Small intestine (tissue), 7 donors: ENCODE data around the gene PNP. TPM values are rescaled to one million over a fixed set of nuclear protein-coding genes. Genes with fewer than 3 reads are reported as not detected.

Experiments used
- DNase-seq, 2 donors: peaks; one replicate each; pipeline versions ENCODE4 v3.0.0 to v3.0.0-alpha.2; 2013
- FAIRE-seq: peaks from 2 replicates; lab custom pipeline; 2012; peaks lifted over from hg19 to GRCh38; lab: Jason Lieb, UNC
- H3K27ac ChIP-seq, 3 donors: one replicate each; pipeline ENCODE4 v1.5.1; 2013; ENCODE audit warnings: low read length in 2 of 3, mild to moderate bottlenecking in 2 of 3, control low read depth in 1 of 3, inconsistent platforms in 1 of 3, low read depth in 1 of 3, moderate library complexity in 1 of 3
- H3K27me3 ChIP-seq, 3 donors: one replicate each; pipeline ENCODE4 v1.6.1; 2013; ENCODE audit warnings: low read length in 3 of 3, inconsistent platforms in 1 of 3; ENCODE audit not compliant: control insufficient read depth in 3 of 3, insufficient read depth in 3 of 3
- H3K36me3 ChIP-seq, 3 donors: one replicate each; pipeline ENCODE4 v1.6.1; 2013; ENCODE audit warnings: low read length in 3 of 3, inconsistent platforms in 1 of 3, low read depth in 1 of 3, mild to moderate bottlenecking in 1 of 3, moderate library complexity in 1 of 3; ENCODE audit not compliant: control insufficient read depth in 3 of 3, insufficient read depth in 2 of 3
- H3K4me1 ChIP-seq, 3 donors: one replicate each; pipeline ENCODE4 v1.6.1; 2013; ENCODE audit warnings: low read length in 2 of 3, inconsistent platforms in 1 of 3, low read depth in 1 of 3, mild to moderate bottlenecking in 1 of 3, moderate library complexity in 1 of 3; ENCODE audit not compliant: control insufficient read depth in 3 of 3, insufficient read depth in 2 of 3
- H3K4me3 ChIP-seq, 3 donors: one replicate each; pipeline ENCODE4 v1.5.1; 2013; ENCODE audit warnings: low read length in 3 of 3, control low read depth in 1 of 3, inconsistent platforms in 1 of 3, low read depth in 1 of 3, mild to moderate bottlenecking in 1 of 3, moderate library complexity in 1 of 3
- H3K9me3 ChIP-seq, 2 donors: one replicate each; pipeline ENCODE4 v1.6.1; 2013; ENCODE audit warnings: low read depth in 1 of 2, low read length in 1 of 2; ENCODE audit not compliant: control insufficient read depth in 2 of 2, insufficient read depth in 1 of 2
- WGBS, 3 donors: extraction: QIAGEN DNeasy Blood & Tissue Kit; methylation state at CpG; one replicate each; pipeline ENCODE4 v1.1.7; 2013; 5-methylcytosine and 5-hydroxymethylcytosine counted together
- polyA plus RNA-seq, 4 donors: library from polyadenylated mRNA; stranded (reverse) in 3 of 4; unstranded in 1 of 4; fragments of 200-250 nt in 3 of 4; fragments of 120-200 nt in 1 of 4; gene quantifications; one replicate each; pipeline versions ENCODE4 v1.2.1 to v1.2.3, GENCODE V29; 2013
- donor health status: healthy with polysubstance abuse.
- donor health status: control.
- donor health status: control.
- donor health status: Bipolar disorder and iron deficiency.
- donor health status: healthy.

Gene PNP
- polyA plus RNA-seq, 4 donors, result 168 to 353 (median 202) TPM

DNA sequence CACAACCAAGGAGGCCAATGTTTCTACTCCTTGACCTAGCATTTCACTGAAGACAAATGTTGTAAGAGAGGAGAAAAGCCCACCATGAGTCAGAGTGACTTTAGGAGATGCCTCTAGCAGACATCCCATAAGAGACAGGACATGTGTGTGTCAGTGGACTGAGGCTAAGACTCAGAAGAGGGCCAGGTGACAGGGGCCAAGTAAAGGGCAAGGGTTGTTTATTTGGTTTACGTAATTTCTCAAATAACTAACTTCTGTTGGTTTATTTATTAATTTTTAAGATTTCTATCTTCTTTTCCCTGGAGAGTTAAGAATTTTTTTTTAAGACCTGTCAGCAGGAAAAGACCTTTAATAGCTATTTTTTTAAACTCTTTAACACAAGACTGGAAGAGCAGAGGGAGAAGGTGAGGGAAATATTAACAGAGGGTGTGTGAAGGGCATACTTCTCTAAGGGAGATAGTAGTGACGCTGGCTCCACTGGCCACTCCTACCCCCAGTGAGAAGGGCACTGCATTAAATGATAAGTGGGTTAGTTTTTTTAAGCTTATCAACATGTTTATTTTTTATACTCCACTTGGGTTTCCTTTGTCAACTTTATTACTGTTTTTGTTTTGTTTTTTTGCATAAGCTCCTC, 3.4 kb downstream of the PNP start:
- no peaks in the 10 kb centered on the region for H3K27me3 ChIP-seq
- no peaks in the 10 kb centered on the region for H3K9me3 ChIP-seq
- peak overlapping the region in 2 of 3 donors; percentile 88 to 98 for H3K4me3 ChIP-seq
- 27 to 72% (median 47%) methylated on average over 2 of the region's 2 CpGs for WGBS, 3 donors
- H3K36me3 ChIP-seq, result peaks cover 16 to 44% (median 27%) of the 10 kb centered on the region in 3 donors
- H3K4me1 ChIP-seq, result peaks cover 7 to 30% (median 16%) of the 10 kb centered on the region in 3 donors
- H3K27ac ChIP-seq, result peak overlapping the region in 2 of 3 donors; percentile 47 to 98
- DNase-seq, result peak; percentile 50 to 78
- FAIRE-seq, result no peak

- Histone ChIP-seq H3K36me3 (peaks cover 20 to 51% (median 27%) of the 10 kb centered on the region in 3 donors), H3K27ac (peak overlapping the region in 1 of 3 donors; percentile 62), H3K9me3 (no peaks in the 10 kb centered on the region), H3K27me3 (no peaks in the 10 kb centered on the region), H3K4me3 (no peak overlapping the region), H3K4me1 (peaks cover 5 to 25% (median 6%) of the 10 kb centered on the region in 3 donors)
- WGBS, 3 donors, result 79 to 83% (median 82%) methylated on average over 5 of the region's 5 CpGs
- DNase-seq, result no peak
- FAIRE-seq, result no peak
Measured at GRCh38 chr14:20476776-20477175, 7.6 kb downstream of the PNP start.

GRCh38 chr14:20477211-20477876, 8.1 kb downstream of the PNP start:
- no peak for FAIRE-seq
- Histone ChIP-seq H3K27me3 (no peaks in the 10 kb centered on the region), H3K4me3 (no peak overlapping the region), H3K27ac (peak overlapping the region in 2 of 3 donors; percentile 50 to 62), H3K4me1 (peaks cover 2 to 19% (median 2%) of the 10 kb centered on the region in 3 donors), H3K36me3 (peaks cover 20 to 49% (median 27%) of the 10 kb centered on the region in 3 donors), H3K9me3 (no peaks in the 10 kb centered on the region)
- WGBS, 3 donors, result 18 to 36% (median 24%) methylated on average over 1 of the region's 1 CpG
- DNase-seq, result no peak

DNA sequence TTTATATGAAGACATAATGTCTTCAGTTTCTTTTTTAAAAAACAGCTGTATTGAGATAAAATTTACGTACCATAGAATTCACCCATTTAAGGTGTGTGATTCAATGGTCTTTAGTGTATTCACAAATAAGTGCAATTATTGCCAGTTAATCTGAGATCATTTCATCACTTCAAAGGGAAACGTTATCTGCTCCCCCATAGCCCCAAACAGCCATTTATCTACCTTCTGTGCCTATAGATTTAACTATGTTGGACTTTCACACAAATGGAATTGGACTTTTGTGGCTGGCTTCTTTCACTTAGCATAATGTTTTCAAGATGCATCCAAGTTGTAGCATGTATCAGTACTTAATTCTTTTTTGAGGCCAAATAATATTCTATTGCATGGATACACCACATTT, 9.7 kb downstream of the PNP start:
- Histone ChIP-seq H3K9me3 (no peaks in the 10 kb centered on the region), H3K4me3 (no peak overlapping the region), H3K27me3 (no peaks in the 10 kb centered on the region), H3K36me3 (peaks cover 16 to 42% (median 25%) of the 10 kb centered on the region in 3 donors), H3K27ac (no peak overlapping the region), H3K4me1 (peaks cover 2 to 8% (median 4%) of the 10 kb centered on the region in 3 donors)
- 75 to 85% (median 82%) methylated on average over 2 of the region's 2 CpGs for WGBS, 3 donors
- no peak for DNase-seq
- FAIRE-seq, result no peak

- FAIRE-seq (no peak), DNase-seq (no peak)
- 85 to 91% (median 89%) methylated on average over 5 of the region's 5 CpGs for WGBS, 3 donors
- peaks cover 0 to 6% (median 3%) of the 10 kb centered on the region in 3 donors for H3K4me1 ChIP-seq
- H3K36me3 ChIP-seq, result peaks cover 2 to 10% (median 4%) of the 10 kb centered on the region in 3 donors
- no peak overlapping the region for H3K4me3 ChIP-seq
- H3K27me3 ChIP-seq, result no peaks in the 10 kb centered on the region
- no peaks in the 10 kb centered on the region for H3K9me3 ChIP-seq
- no peak overlapping the region for H3K27ac ChIP-seq
Measured at GRCh38 chr14:20482382-20482781, 13.2 kb downstream of the PNP start.

DNA sequence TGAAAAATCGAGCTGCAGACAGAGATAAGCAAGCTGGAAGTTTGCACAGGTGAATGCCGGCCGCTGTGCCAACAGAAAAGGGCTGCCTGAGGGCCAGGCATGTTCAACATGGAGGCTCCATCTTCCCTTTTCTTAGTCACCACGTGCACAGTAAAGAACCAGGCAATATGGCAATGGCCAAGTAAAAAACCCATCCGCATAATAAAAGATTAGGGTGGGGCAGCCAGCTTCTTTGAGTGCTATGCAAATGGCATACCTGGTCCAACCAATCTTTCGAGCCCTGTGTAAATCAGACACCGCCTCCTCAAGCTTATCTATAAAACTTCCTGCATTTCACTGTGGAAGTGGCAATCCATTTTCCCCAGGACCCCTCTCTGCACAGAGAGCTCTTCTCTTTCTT, 16.7 kb downstream of the PNP start:
- WGBS, 3 donors, result 41 to 63% (median 58%) methylated on average over 7 of the region's 7 CpGs
- FAIRE-seq (no peak), DNase-seq (no peak)
- no peaks in the 10 kb centered on the region for H3K9me3 ChIP-seq
- no peak overlapping the region for H3K4me3 ChIP-seq
- H3K36me3 ChIP-seq, result no peaks in the 10 kb centered on the region
- no peaks in the 10 kb centered on the region for H3K27me3 ChIP-seq
- H3K27ac ChIP-seq, result no peak overlapping the region
- H3K4me1 ChIP-seq, result peaks cover 0 to 4% (median 2%) of the 10 kb centered on the region in 3 donors

DNA sequence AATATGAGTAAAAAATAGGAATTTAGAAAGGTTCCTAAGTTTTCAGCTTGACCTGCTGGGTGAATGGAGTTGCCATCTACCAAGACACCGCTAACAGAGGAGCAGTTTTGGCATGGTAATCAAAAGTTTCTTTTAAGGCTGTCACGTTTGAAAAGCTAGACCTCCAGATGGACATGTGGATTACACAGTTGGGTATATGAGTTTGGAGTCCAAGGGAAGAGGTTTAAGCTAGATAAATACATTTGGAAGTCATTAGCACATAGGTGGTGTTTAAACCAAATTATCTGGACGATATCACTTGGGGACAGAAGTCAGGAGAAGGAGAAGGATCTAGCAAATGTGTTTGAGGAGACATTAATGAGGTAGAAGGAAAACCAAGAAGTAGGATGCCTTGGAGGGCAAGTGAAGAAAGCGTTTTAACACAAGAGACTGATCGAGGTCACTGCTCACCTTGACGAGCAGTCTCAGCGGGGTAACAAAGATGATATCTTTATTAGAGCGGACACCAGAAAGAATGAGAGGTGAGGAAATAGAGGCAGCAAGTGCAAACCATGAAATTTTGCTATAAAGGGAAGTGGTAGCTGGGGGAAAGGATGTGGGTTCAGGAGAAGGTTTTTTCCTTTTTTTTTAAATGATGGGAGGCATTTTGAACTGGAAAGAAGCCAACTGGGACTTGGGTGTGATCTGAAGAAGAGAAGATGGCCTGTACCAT, 17.6 kb downstream of the PNP start:
- H3K27ac ChIP-seq, result no peak overlapping the region
- H3K4me3 ChIP-seq, result no peak overlapping the region
- H3K36me3 ChIP-seq, result no peaks in the 10 kb centered on the region
- FAIRE-seq, result no peak
- peaks cover 0 to 4% (median 2%) of the 10 kb centered on the region in 3 donors for H3K4me1 ChIP-seq
- no peak for DNase-seq
- no peaks in the 10 kb centered on the region for H3K9me3 ChIP-seq
- H3K27me3 ChIP-seq, result no peaks in the 10 kb centered on the region
- 77 to 83% (median 79%) methylated on average over 8 of the region's 8 CpGs for WGBS, 3 donors

DNA sequence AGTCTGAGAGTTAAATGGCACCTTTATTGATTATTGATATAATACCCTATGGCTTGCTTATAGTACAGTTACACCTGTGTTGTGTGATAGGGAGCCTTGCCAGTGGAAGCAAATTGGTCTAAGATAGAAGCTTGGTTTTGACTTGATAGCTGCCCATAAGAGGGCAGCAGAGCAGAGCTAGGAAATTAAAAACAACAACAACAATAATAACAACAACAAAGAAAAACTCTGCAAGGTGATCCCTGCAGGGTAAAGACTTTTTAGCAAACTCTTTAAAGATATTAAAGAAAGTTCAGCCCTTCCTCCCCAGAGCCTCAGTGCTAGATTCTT, 18.2 kb downstream of the PNP start:
- Histone ChIP-seq H3K27ac (no peak overlapping the region), H3K4me1 (peaks cover 0 to 4% (median 2%) of the 10 kb centered on the region in 3 donors), H3K9me3 (no peaks in the 10 kb centered on the region), H3K27me3 (no peaks in the 10 kb centered on the region), H3K4me3 (no peak overlapping the region), H3K36me3 (no peaks in the 10 kb centered on the region)
- DNase-seq, result no peak
- no peak for FAIRE-seq
